ENCODE measurements around the gene FASN.

FASN gene

GRCh38 chr17:82101301-82101715 lies 3.3 kb upstream of the FASN start:
- DNase-seq (ENCODE audit: low spot score) = peak; percentile 81

- DNase-seq (ENCODE audit: low spot score) = no peak
Measured at GRCh38 chr17:82100502-82101298, 2.7 kb upstream of the FASN start.

DNA sequence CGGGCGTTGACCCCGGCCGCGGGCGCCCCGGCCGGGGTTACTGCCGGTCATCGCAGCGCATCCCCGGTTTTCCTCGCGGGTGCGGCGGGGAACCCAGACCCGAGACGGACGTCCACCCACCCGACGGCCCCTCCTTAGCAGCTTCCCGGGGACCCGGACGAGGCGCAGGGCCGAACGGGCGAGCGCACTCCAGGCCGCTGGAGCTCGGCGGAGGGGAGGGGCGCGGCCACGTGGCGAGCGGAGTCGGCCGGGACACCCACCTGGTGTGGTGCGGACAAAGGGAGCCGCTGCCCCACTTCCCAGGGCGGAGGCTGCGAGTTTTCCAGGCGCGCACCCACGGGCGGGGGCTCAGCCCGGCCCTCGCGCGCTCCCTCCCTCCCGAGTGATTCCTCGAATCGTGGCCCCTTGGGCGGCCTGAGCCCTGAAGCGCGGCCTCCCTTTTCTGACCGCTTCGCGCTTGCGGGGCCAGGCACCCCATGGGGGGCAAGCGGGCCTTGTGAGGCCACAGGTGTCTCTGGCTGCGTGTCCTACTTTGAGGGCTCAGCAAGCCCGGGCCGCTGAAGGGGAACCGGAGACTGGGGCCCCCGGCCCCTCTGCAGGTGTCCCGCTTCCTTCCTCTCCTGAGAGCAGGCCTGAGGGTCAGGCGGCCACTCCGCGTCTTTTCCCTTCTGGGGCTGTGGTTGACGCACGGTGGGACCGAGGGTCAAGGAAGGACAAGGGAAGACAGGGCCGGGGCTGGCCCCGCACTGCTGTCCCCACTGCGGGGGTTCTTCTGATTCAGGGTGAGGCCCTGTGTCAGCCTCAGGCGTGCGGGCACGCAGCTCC lies 1.1 kb upstream of the FASN start:
- DNase-seq (ENCODE audit: low spot score) = no peak

GRCh38 chr17:82097919-82098168 lies 192 bp downstream of the FASN start:
- no peak for DNase-seq (ENCODE audit: low spot score)

DNA sequence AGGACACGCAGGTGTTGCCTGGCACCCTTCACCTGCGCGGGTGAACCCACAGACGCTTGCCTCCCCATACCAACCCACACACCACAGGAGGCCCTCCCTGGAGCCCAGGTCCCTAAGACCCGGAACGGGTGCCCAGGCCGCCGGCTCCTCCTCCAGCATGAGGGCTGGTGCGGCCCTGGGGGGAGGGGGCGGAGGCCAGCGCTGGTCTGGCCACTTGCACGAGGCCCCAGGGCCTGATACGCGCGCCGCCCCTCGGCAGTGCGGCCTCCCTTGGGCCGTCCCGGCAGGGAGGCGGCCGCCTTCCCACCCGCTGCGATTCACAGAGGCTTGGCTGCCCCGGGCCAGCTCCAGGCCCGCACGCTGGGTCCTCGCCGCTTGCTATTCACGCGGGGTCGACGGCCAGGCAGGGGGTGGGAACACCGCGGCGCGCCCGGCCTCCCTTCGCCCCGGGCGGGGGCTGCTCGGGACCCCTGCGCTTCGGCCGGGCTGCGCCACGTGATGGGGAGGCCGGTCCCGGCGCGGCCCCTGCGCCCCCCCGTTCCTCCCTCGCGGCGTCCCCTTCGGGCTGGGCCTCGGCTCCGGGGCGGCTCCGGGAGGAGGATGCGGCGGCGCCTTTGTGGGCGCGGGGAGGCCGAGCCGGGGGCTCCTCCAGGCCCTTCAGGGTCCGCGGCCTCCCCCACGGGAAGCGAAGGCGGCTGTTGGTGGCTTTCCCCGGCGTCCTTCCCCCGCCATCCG lies 685 bp downstream of the FASN start:
- no peak for DNase-seq (ENCODE audit: low spot score)

- no peak for DNase-seq (ENCODE audit: low spot score)
Measured at GRCh38 chr17:82096709-82097183, 1.3 kb downstream of the FASN start.

GRCh38 chr17:82095777-82096708 lies 2.0 kb downstream of the FASN start:
- no peak for DNase-seq (ENCODE audit: low spot score)

DNA sequence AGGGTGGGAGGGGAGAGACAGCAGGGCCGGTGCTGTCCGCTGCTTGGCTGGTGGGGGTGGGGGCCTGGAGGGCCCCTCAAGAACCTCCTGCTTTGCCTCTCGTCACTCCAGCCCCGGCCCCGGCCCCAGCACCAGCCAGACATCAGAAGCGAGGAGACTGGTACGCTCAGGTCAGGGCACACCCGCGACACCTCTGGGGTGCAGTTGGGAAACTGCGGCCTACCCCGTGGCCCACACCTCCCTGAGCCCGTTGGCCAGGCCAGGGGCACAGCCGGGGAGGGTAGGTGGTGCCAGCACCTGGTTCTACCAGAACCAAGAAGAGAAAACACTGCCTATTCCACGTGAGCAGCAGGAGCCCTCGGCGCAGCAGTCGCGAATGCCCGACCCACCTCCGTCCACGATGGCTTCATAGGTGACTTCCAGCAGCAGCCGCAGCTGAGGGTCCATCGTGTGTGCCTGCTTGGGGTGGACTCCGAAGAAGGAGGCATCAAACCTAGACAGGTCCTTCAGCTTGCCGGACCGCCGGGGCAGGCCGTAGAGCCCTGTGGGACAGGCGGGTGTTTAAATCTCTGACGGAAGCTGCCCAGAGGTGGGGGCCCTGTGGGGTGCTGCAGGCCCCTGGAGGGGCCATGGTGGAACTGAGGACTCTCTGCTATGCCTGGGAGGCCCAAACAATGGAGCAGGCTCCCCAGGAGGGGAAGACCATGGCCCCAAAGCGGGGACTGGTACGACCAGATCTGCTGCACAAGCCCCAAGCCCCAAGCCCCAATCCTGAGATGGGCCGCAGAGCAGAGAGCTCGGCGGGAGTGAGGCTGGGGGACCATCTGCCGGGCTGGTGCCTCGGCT lies 2.9 kb downstream of the FASN start:
- no peak for DNase-seq (ENCODE audit: low spot score)

DNA sequence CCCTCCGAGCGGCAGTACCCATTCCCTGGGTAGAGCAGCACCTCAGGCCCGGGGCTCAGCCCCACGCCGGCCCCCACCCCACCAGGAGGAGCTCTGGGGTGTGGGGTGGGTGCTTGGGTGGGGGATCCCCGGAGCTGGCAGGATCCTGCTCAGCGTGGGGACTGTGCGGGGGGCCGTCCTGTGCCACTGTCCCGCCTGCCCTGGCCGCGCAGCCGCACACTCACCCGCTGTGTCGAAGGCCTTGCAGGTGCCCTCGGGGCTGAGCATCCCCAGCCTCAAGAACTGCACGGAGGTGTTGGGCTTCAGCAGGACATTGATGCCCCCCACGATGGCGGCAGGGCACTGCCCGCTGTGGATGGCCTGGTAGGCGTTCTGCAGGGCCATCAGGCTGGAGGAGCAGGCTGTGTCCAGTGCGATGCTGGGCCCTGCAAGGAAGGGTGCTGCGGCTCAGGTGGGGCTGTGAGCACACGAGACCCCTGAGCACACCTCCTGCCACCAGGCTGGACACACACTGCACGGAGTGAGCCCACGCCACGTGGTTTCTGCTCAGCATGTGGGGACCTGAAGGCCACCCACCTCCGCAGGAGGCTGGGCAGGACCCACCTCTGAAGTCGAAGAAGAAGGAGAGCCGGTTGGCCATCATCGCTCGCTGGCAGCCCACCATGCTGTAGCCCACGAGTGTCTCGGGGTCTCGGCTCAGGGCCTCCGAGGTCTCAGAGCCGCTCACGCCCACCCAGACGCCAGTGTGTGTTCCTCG lies 4.9 kb downstream of the FASN start:
- no peak for DNase-seq (ENCODE audit: low spot score)

- no peak for DNase-seq (ENCODE audit: low spot score)
Measured at GRCh38 chr17:82092628-82092994, 5.4 kb downstream of the FASN start.

DNA sequence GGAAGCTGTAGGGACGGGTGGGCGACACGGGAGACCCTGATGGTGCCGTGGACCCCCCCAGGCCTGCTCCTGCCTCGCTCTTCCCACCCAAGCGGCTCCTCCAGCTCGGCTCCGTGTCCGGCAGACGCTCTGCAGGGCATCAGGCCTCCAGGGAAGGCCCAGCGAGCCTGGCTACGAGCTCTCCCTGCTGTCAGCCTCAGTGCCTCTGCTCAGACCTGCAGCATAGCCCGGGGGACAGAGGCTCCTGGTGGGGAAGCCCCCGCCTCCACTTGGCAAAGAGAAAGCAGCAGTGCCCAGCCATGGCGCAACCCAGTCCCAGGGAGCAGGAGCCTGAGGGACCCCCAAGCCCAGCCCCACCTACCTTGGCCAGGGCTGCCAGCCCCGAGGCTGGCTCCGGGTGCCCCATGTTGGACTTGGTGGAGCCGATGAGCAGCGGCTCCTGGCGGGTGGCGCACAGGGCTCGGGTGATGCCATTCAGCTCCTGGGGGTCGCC lies 5.9 kb downstream of the FASN start:
- no peak for DNase-seq (ENCODE audit: low spot score)

DNA sequence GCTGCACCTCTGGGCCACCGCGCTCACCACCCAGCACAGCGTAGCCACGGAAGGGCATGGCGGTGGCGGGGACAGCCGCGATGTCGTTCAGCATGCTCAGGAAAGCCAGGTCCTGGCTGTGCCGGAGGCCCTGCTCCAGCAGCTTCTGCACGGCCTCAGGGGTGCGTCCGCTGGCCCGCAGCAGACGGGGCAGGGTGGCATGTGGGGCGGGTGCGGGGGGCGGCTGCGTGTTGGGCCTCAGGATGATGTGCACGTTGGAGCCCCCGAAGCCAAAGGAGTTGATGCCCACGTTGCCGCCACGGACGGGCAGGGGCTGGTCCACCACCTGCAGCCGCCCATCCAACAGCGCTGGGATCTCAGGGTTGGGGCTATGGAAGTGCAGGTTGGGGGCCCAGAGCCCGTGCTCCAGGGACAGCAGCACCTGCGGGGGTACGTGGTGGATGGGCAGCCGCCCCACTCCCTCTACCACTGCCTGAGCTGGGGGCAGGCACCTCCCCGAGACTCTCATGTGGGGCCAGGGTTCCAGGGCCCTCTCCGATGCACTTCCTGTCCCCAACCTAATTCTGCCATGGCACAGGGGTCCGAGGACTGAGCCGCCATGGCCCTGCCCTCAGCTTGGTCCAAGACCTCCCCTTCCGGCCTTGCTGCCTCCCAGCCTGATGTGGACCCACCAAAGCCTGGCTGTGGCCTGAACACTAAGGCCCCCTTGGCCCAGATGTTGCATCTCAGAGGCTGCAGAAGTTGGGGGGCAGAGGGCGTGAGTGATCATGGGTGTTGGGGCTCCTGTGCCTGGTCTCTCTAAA lies 6.6 kb downstream of the FASN start:
- no peak for DNase-seq (ENCODE audit: low spot score)

GRCh38 chr17:82090549-82091263 lies 7.3 kb downstream of the FASN start:
- no peak for DNase-seq (ENCODE audit: low spot score)

DNA sequence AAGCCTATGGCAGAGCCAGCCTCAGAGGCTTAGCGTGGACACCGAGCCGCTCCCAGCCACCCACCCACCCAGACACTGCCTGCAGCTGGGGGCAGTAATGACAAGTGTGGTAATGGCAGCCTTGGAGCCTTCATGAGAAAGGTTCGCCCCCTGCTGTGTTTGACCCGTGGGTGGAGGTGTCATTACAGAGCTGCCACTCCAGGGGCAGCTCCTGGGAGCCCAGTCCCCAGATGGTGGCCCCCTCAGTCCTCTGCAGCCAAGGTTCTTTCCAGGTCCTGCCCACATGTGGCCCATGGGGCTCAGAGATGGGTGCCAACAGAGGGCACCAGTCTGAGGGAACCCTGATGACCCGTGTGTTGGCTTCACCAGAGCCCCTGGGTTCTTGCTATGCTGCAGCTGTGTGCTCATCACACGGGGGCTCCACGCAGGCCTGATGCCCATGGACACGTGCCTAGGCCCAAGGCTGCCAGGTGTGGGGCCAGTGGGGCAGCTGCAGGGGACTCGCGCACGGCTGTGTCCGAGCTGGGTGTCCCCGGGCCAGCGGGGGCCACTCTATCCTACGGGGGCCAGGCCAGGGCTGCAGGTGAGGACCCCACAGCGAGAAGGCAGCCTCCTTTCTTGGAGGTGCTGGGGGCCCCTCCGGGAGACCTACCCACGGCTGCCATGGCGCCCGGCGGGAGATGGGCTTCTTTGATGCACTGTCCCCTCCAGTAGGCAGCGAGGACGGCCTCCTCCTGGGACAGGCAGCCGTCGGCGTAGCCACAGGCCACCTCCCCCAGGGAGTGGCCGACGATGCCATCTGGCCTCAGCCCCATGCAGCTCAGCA lies 8.1 kb downstream of the FASN start:
- no peak for DNase-seq (ENCODE audit: low spot score)

- DNase-seq (ENCODE audit: low spot score) = no peak
Measured at GRCh38 chr17:82088838-82089722, 9.0 kb downstream of the FASN start.
